LoVo (cell line): ENCODE data around the gene JAZF1.

Experiments
- DNase-seq: peaks from one replicate; pipeline ENCODE4 v3.0.0-alpha.2; 2016; ENCODE audit warnings: low spot score

JAZF1 gene

GRCh38 chr7:28008171-28008570 lies 172.4 kb downstream of the JAZF1 start:
- DNase-seq: no peak

GRCh38 chr7:28006491-28006890 lies 174.1 kb downstream of the JAZF1 start:
- DNase-seq: no peak

DNA sequence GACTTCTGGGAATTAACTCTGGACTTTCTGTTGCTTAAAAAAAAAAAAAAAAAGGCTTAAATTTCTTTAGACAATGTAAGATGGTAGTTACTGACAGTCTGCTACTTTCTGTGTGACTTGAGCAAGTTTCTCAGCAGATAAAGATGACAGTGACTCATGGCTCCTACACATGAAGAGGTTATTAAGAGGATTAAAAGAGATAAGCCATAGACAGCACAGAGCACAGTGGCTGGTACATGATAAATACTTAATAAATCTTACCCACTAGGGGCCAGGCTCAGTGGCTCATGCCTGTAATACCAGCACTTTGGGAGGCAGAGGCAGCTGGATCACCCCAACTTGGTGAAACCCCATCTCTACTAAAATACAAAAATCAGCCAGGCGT lies 174.8 kb downstream of the JAZF1 start:
- DNase-seq: no peak

DNA sequence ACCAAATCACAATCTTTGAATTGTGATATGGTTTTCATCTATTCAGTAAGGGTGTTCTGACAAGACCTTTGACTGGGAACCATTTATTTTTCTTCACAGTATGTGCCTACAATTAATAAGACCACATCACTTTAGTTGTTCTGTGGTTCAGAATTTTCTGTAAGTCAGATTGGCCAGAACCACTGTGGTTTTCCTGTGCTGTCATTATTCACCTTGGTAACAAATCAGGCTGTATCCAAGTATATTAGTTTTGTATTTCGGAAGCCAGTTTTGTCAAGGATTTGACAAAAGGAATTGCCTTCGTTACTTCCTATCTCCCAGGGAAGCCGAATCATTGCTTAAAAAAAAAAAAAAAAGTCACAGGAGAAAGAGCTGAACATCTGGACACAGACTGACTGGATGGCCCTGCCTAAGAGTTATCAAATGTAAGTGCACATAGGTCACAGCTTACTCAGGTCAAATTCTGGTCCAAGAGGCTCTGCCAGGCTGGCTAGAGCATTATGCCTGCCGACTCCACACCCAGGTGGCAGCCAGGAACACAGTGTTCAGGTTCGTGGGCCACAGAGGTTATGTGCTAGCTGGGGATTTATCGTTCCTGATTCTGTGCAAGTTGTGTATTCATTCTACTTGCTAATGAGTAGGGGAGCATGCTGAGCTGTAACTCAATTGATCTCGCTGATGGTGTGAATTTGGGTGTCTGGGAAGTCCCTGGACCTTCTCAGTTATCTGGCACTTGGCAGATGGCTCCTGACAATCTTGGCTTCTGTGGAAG lies 175.3 kb downstream of the JAZF1 start:
- no peak for DNase-seq

GRCh38 chr7:28003408-28003807 lies 177.2 kb downstream of the JAZF1 start:
- DNase-seq: no peak

DNA sequence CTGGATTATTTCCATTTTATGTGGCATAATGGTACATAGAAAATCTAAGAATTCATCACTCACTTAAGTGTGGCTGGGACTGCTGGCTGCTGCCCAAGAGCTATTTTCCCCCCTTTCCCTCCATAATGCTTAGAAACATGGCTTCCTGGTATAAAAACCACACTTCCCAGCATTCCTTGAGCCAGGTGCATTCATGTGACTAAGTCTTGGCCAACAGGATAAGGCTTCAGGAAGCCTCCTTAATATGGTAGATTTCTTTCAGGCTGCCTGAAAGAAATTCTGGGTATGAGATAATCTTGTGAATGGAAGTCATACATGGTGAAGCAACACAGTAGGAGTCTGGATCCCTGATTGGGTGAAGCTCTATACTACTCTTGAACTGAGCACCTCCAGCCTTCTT lies 178.0 kb downstream of the JAZF1 start:
- DNase-seq: no peak

DNA sequence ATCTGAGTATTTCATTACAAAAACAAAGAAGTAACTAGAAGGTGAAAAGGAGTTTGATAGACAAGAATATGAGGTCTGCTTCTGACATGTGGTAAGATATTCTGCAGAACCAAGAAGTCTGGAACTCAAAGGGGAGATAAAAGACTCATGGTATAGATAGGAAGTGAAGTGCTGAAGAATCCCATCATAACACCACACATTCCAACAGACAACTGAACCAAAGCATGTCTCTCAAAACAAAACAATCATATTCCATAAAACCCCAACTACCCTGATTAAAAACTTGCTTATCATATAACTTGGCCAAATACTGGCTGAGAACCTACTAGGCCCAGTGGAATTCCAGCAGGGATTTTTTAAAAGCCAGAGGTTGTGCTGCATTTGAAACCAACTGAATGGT lies 178.7 kb downstream of the JAZF1 start:
- DNase-seq: no peak

DNA sequence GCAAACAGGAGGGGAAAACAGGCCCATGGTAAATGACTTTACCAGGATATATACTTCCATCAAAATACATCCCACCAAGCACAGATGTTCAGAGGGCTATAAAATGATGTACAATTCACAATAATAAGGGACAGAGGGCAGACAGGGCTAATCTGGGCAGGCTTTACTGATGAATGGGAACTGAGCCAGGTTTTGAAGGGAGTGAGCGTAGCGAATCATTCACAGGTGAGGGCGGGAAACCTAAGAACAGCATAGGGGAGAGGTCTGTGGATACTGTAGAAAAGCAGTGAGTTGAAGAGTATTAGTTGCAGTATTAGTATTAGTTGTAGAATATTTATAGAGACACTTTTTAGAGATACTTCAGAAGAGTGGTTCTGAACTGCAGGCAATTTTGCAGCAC lies 180.8 kb downstream of the JAZF1 start:
- no peak for DNase-seq

DNA sequence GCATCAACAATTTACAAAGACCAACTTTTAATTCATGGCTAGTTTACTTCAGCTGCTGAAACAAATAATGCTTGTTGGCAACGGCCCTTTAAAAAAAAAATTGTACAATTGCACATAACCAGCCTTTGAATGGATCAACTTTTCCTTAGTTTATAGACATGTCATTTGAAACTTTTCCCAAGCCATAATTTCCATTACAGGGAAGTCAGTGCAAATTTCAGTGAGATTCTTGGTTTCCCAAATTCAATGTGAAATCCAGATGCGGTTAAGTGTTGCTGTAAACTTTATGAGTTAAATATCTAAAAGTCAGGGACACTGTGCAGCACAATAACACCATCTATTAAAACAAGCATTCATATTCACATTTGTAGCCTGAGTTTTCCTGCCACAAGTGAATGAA lies 182.2 kb downstream of the JAZF1 start:
- DNase-seq: no peak

GRCh38 chr7:27997188-27997707 lies 183.3 kb downstream of the JAZF1 start:
- DNase-seq: no peak

GRCh38 chr7:27996141-27996540 lies 184.5 kb downstream of the JAZF1 start:
- DNase-seq: no peak

- no peak for DNase-seq
These were observed 185.4 kb downstream of the JAZF1 start for GRCh38 chr7:27995228-27995627.

- peak; percentile 74 for DNase-seq
These were observed 186.0 kb downstream of the JAZF1 start for GRCh38 chr7:27994639-27995038.

GRCh38 chr7:27992755-27993493 lies 187.7 kb downstream of the JAZF1 start:
- DNase-seq: no peak

- no peak for DNase-seq
These were observed 188.5 kb downstream of the JAZF1 start for GRCh38 chr7:27992097-27992496.

DNA sequence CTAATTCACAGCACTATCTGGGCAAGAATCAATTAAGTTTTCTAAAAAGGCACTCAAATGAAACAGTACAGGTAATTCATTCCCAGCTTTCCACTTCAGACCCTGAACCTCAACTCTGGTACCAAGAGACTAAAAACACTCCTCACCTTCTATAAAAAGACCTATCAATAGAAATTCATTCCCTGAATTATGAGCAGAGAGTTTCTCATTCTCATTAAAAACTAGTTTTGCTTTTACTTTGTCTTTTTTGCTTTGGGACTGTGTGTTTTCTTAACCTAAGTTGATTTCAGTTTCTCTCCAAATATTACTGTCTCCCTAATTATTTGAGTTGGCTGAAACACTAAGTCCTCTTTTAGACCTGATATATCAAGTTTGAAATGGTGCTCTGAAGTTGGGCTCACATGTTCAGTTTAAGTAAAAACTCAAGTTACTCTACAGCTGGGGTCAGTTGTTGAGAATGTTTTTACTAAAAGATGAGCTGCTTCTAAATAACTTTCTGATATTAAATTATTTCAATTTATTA lies 189.5 kb downstream of the JAZF1 start:
- DNase-seq: no peak

DNA sequence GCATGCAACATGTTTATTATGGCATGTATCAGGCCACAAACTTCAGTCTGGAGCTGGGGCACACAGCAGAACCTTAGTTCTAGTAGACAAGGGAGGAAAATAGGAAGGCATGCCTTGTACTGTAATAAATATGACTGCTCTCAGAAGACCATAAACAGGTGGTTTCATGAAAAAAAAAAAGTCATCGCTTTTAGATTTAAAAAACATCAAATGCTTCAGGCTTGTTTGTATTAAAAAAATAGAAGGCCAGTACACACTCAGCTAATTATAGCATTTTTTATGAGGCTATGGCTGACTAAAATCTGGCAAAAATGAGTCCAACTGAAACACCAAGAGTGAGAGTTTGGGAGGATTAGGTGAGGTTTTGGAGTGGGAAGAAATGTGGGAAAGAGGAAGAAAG lies 204.1 kb downstream of the JAZF1 start:
- no peak for DNase-seq

DNA sequence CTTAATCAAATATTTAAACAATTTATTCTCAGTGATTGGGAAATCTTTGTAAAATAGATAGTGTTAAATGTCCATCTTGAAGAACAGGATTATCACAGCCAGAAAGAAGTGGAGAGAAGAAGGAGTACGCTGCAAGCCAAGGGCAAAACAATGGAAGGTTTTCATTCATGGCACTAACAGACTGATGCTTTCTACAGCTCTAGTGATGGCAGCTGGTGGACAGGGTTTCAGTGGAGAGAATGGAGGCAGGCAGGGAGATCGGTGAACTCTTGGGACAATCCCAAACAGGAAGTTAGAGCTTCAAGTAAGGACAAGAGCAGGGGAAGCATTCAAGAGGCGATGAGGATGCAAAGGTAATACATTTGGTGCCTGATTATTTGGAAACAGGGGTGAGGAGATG lies 207.0 kb downstream of the JAZF1 start:
- DNase-seq: no peak

DNA sequence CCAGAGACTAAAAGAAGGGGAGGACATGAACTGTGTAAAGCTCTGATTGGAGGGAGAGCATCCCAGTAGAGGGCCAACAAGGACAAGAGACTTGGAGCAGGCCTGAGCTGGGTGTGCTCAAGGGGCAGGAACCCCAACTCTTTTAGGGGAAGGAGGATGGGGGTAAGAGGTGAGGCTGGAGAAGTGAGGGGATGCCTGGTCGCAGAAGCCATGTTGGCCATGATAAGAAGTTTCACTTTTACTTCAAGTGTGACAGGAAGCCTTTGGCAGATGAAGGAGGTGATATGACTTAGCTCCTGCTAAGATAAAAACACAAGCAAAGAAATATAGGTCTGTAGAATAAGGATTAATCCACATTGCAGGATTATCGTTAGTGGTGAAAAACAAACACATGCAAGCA lies 208.3 kb downstream of the JAZF1 start:
- no peak for DNase-seq

DNA sequence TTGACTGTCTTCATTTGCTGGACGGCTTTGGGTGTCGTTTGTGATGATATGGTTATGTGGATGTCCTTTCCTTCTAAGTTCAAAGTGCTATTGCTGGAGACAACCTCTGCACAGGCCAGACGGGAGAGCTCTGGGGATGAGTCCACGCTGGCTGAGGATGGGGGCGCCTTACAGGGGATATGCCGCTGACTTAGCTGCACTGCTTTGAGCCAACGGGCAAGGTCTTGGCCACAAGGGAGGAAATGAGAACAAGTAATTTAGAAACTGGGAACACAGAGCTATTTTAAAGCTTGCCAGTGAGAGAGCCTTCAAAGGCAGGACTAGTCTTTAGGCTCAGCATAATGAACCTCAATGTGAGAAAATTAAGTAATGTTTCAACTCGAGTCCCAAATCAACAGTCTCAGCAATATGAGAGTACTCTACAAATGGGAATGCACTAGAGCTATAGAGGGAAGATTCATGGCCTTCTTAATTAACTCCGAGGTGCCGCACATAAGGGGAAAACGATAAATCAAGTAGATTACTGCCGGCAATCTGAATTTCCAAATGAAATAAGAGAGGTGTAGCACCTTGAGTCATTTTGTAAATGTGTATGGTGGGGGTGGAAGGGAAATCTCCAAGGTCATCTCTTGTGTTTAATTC lies 209.3 kb downstream of the JAZF1 start:
- no peak for DNase-seq

DNA sequence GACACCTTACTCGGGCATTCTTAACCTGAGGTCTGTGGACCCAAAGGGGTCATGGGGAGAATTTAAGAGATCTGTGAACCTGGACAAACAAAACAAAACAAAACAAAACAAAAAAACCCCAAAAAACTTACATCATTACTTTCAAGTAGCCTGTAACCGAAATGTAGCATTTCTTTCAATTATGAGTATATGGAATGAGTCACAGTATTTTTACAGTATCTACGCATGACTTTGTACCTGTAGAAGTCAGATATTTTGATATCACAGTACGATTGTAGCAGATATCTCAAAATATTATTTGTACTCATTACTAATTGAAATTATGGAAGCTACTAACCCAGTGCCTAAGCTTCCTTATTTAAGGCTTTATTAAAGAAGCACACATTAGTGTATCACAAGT lies 210.2 kb downstream of the JAZF1 start:
- no peak for DNase-seq

- DNase-seq: no peak
These were observed 211.2 kb downstream of the JAZF1 start for GRCh38 chr7:27969346-27969745.

GRCh38 chr7:27967639-27968038 lies 213.0 kb downstream of the JAZF1 start:
- DNase-seq: no peak
